ENCODE measurements around the gene PHOSPHO2.

DNA sequence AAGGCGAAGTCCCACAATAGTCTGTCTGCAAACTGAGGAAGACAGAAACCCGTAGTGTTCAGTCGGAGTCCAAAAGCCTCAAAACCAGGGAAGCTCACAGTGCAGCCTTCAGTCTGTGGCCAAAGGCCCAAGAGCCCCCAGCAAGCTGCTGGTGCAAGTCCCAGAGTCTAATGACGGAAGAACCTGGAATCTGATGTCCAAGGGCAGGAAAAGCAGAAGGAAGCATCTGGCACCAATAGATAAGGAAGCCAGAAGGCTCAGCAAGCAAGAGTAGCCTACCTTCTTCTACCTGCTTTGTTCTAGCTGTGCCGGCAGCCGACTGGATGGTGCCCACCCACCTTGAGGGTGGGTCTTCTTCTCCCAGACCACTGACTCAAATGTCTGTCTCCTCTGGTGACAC is 21.9 kb upstream of the PHOSPHO2 start:
- TF ChIP-seq, protein P1, sequence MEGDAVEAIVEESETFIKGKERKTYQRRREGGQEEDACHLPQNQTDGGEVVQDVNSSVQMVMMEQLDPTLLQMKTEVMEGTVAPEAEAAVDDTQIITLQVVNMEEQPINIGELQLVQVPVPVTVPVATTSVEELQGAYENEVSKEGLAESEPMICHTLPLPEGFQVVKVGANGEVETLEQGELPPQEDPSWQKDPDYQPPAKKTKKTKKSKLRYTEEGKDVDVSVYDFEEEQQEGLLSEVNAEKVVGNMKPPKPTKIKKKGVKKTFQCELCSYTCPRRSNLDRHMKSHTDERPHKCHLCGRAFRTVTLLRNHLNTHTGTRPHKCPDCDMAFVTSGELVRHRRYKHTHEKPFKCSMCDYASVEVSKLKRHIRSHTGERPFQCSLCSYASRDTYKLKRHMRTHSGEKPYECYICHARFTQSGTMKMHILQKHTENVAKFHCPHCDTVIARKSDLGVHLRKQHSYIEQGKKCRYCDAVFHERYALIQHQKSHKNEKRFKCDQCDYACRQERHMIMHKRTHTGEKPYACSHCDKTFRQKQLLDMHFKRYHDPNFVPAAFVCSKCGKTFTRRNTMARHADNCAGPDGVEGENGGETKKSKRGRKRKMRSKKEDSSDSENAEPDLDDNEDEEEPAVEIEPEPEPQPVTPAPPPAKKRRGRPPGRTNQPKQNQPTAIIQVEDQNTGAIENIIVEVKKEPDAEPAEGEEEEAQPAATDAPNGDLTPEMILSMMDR (IDR thresholded peaks at IDR 0.05; ENCODE audit: low read length): no peak
- TF ChIP-seq EZH2 (optimal IDR thresholded peaks at IDR 0.05; ENCODE audit: low read depth, low read length): no peak
